Kidney tubule cell (primary cell): ENCODE results near the gene ARMC9.
"Not testable (repeated sequence)": the region's sequence is repeated elsewhere in the genome, so short reads cannot be mapped to it uniquely, and the experiment has no call there.

Experiments
- DNase-seq: peaks from one replicate; pipeline ENCODE4 v3.0.0-alpha.2; 2018; ENCODE audit warnings: low spot score

Gene ARMC9

GRCh38 chr2:231244382-231245248 is 46.2 kb downstream of the ARMC9 start:
- no peak for DNase-seq

- no peak for DNase-seq
These were observed 47.0 kb downstream of the ARMC9 start for GRCh38 chr2:231245249-231246094.

- no peak for DNase-seq
These were observed 47.9 kb downstream of the ARMC9 start for GRCh38 chr2:231246171-231246842.

- DNase-seq, result no peak
These were observed 51.7 kb downstream of the ARMC9 start for GRCh38 chr2:231250146-231250545.

GRCh38 chr2:231250698-231251097 is 52.3 kb downstream of the ARMC9 start:
- DNase-seq, result no peak

- DNase-seq, result not testable (repeated sequence)
These were observed 54.9 kb downstream of the ARMC9 start for GRCh38 chr2:231253292-231253691.

GRCh38 chr2:231256494-231256893 is 58.1 kb downstream of the ARMC9 start:
- DNase-seq, result no peak

- no peak for DNase-seq
These were observed 59.3 kb downstream of the ARMC9 start for GRCh38 chr2:231257763-231258162.

GRCh38 chr2:231258701-231259100 is 60.3 kb downstream of the ARMC9 start:
- no peak for DNase-seq

- DNase-seq, result no peak
These were observed 60.7 kb downstream of the ARMC9 start for GRCh38 chr2:231259104-231259503.

GRCh38 chr2:231260442-231261208 is 62.2 kb downstream of the ARMC9 start:
- no peak for DNase-seq

- no peak for DNase-seq
These were observed 64.8 kb downstream of the ARMC9 start for GRCh38 chr2:231263118-231263831.

- DNase-seq, result no peak
These were observed 72.0 kb downstream of the ARMC9 start for GRCh38 chr2:231270221-231271114.

GRCh38 chr2:231272991-231273390 is 74.6 kb downstream of the ARMC9 start:
- DNase-seq, result no peak

GRCh38 chr2:231276987-231277386 is 78.6 kb downstream of the ARMC9 start:
- DNase-seq, result no peak

GRCh38 chr2:231277962-231278361 is 79.5 kb downstream of the ARMC9 start:
- DNase-seq, result no peak

- DNase-seq, result no peak
These were observed 80.4 kb downstream of the ARMC9 start for GRCh38 chr2:231278868-231279267.

GRCh38 chr2:231280846-231281245 is 82.4 kb downstream of the ARMC9 start:
- no peak for DNase-seq

GRCh38 chr2:231284296-231284695 is 85.9 kb downstream of the ARMC9 start:
- DNase-seq, result no peak

GRCh38 chr2:231286964-231287363 is 88.5 kb downstream of the ARMC9 start:
- peak; percentile 79 for DNase-seq
